ENCODE measurements around the gene PRUNE2.

DNA sequence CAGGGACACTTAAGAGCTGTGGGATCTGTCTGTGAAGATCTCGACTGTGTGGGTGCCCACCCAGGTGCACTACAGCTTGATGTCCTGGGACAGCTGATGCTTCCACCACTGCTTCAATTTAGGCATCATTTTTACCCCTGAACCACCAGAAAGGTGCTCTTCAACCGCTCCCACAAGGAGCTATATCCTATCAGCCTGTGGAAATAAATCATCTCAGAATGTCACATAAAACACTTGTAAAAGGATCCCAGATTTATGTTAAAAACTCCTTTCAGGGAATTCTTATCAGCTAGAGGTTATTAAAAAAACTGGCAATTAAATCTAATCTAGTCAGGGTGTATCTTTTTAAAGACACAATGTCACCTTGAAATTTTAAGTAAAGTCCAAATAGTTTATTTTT is 224.4 kb downstream of the PRUNE2 start:
- TF ChIP-seq YY1 (IDR thresholded peaks at IDR 0.05; ENCODE audit: insufficient read depth, insufficient read length) (no peak), SUZ12 (IDR thresholded peaks at IDR 0.05; ENCODE audit: extremely low read depth, insufficient read depth, insufficient read length) (no peak), ZNF274 (IDR thresholded peaks at IDR 0.05; ENCODE audit: low read depth, low read length) (no peak)

Data from NT2/D1 (cell line).